ENCODE data around the gene ZCCHC7.
"Not testable (repeated sequence)": the region's sequence is repeated elsewhere in the genome, so short reads cannot be mapped to it uniquely, and the experiment has no call there.

The ZCCHC7 gene

DNA sequence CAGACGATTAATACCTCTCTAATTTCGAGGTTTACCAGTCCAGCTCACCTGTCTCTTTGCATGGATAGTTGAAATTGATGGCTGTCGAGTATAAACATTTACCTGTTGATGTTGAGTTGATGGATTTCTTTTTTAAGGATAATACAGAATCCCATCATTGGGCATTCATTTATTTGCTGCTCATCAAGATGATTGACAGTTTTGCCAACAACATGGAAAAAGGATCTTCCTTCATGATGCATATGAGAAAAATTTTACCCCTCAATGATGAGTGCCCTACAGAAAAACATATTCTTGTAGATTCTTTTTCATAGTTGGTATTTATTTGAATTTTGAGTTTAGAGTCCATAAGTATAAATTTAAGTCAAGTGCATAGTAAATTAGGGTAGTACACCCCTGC lies 59.2 kb downstream of the ZCCHC7 start:
- DNase-seq, result no peak

DNA sequence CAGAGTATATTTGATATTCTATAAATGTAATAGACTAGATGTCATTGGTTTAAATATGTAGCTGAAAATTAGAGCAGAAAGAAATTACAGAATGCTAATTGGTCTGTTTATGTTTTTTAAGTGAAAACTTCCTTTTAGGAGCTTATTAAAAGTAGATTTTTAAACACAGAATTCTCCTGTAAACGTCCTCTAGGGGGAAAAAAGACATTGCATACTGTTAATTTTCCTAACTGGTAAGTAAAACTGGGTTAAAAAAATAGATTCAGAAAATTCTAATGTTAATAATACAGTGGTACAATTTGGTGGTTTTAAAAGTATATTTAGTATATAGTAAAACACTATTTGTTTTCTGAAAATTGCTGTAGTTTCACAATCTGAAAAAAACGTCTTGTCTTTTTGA lies 59.8 kb downstream of the ZCCHC7 start:
- DNase-seq, result no peak

DNA sequence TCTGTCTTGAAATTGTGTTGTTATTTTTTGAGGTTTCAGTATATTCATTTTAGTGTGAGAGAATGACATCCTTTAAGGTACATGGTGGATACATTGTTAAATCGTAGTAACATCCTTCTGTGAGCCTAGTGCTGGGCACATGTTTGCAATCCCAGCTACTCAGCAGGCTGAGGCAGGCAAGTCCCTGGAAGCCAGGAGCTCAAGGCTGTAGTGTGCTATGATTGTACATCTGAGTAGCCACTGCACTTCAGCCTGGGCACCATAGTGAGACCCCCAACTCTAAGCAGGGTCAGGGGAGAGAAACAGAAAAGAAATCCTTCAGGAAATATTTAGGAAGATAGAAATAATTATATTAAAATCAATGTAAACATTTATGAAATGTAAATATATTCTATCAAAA lies 62.3 kb downstream of the ZCCHC7 start:
- no peak for DNase-seq

DNA sequence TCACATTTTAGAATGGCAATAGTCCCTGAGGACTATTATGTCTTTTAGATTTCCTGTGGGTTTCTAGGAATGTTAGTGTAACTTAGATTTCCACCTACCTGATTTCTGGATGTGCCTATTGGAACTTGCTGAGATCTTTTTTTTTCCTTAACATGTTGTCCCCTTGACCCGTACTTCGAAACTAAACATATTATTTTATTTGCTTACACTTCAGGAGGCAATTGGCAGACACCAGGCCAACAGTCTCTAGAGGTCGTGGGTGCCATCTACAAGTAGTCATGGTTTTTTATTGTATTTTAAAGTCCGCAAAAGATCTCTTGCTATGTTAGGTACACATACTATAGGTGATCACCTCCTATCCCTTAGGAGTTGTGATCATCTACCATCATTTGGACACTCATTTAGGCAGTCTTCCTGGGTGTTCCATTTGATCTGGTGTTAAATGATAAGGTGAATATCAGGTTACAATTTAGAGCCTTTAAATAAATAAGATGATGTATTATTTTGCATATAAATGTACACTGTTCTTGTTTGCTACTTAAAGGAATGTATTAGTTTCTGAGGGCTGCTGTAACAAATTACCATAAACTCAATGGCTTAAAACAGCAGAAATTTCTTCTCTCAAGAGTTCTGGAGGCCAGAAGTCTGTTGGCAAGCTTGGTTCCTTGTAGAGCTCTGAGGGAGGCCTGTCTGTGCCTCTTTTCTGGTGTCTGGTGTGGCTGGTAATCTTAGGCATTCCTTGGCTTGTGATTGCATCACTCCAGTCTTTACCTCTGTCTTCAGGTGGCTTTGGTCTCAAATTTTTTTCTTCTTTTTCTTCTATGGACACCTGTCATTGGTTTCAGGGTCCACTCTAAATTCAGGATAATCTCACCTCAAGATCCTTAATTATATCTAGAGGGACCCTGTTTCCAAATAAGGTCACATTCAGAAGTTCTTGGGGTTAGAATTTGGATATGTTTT lies 64.8 kb downstream of the ZCCHC7 start:
- no peak for DNase-seq

DNA sequence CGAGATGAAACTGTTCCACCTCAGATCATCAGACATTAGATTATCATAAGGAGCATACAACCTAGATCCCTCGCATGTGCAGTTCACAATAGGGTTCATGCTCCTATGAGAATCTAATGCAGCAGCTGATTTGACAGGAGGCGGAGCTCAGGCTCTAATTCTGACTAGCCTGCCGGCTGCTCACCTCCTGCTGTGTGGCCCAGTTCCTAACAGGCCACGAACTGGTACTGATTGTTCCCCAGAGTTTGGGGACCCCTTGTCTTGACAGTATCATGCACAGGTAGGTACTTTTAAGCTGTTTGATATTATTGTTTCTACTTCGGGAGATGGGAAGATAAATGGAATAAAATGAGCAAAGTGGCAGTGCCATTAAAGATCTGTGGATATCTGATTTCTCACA lies 66.9 kb downstream of the ZCCHC7 start:
- DNase-seq, result no peak

DNA sequence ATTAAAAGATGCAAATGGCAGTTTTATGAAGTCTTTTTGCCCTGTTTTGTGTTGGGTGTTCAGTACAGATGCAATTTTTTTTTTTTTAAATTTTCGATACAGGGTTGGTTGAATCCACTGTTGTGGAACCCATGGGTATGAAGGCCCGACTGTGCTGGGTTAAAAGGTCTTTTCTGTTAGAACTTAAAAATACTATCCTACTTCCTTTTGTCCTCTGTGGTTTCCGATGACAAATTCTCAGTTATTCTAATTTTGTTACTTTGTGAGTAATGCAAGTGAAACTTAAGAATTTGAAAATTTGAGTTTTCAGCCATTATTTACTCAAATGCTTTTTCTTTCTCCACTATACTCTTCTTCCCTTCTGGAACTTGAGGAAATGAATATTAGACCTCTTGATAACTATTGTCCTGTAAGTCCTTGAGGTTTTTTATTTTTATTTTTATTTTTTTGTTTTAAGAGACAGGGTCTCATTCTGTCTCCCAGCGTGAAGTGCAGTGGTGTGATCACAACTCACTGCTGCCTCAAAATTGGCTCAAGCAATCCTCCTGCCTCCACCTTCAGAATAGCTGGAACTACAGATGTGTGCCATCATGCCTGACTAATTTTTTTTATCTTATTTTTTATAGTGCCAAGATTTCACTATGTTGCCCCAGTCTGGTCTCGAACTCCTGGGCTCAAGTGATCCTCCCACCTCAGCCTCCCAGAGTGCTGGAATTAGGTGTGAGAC lies 67.5 kb downstream of the ZCCHC7 start:
- DNase-seq, result no peak

DNA sequence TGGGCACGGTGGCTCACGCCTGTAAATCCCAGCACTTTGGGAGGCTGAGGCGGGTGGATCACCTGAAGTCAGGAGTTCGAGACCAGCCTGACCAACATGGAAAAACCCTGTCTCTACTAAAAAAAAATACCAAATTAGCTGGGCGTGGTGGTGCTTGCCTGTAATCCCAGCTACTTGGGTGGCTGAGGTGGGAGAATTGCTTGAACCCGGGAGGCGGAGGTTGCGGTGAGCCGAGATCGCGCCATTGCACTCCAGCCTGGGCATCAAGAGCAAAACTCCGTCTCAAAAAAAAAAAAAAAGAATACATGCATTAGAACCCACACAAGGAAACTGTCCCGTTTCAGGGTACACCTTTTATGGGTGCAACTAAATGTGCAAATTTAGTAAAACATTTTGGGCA lies 70.4 kb downstream of the ZCCHC7 start:
- not testable (repeated sequence) for DNase-seq

DNA sequence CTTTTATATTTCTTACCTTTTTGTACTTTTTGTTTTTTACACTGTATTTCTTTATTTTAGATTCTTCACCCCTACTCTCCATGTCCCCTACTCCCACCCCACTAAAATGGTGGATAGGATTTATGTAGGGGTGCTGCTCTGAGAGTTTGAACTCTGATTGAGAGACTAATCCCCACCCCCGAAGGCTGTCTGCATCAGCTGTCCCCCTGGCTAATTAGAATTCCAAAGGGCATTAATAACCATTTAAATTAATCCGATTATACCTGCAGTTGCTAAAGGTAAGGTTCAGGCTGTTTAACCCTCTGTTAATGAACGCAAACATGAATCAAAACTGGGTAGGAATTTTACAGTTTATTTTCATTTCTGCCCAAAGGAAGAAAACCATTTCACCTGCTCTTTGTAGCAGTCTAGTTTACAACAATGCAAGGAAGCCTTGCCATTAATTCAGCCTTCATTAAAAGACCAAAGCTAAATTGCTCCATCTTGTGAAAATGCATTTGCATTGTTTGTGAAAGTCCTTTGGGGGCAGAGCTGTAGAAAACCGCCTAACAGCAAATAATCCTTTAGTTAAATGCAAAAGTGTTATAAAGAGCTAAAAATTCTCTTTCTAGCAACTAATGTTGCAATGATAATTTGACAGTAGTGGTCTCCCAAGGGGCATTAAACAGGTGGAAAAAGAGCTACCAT lies 71.2 kb downstream of the ZCCHC7 start:
- DNase-seq, result no peak

DNA sequence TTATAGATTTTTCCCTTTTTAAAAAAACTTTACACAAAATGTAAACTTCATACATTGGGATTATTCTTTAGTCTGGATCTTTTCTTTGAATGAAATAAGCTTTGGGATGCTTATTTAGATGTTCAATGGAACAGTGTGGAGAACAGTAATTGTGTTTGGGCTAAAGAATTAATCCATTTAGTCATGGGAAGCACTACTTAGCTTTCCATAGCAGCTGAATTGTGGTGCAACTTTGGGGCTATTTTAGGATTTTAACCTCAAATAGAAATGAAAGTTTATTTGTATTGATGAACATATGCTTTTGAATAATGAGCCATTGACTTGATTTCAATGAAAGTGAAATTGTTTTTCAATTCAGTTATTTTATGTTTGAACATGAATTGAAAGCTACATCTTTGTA lies 72.4 kb downstream of the ZCCHC7 start:
- DNase-seq, result no peak

DNA sequence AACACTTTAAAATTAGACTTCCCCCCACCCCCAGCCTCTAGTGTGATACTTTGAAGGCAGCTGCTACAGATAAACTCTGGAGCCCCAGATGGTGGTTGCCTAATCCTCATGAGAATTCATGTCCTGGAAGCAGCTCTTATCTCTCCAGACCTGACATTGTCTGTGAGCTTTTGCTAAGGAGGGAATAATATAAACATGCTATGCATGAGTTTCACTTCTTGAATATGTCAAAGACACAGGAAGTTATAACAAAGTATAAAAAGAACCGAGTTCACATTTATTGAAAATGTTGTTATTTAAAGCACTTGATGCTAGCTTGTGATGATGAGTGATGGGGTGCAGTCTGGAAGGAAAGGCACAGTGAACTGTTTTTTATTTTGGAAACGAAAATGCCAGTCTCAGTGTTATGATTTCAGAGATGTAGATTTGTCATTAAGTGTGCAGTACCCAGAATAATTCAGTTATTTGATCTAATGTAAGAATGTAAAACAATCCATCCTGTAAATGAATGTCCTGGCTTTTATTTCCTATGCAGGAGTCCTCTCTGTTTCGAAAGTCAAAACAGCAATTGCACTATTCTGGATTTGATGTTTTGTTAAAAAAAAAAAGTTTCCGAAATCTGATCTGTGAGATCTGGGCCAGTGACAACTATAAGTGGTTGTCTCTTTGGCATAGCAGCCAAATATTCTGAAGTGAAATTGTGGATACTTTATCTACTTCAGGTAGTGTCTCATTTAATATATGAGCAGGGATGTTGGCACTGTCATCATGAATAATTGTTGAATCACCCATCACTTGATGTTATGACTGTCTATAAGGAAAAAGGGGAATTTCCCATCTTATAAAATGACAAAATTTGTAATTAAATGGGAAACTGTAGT lies 77.0 kb downstream of the ZCCHC7 start:
- DNase-seq, result no peak

DNA sequence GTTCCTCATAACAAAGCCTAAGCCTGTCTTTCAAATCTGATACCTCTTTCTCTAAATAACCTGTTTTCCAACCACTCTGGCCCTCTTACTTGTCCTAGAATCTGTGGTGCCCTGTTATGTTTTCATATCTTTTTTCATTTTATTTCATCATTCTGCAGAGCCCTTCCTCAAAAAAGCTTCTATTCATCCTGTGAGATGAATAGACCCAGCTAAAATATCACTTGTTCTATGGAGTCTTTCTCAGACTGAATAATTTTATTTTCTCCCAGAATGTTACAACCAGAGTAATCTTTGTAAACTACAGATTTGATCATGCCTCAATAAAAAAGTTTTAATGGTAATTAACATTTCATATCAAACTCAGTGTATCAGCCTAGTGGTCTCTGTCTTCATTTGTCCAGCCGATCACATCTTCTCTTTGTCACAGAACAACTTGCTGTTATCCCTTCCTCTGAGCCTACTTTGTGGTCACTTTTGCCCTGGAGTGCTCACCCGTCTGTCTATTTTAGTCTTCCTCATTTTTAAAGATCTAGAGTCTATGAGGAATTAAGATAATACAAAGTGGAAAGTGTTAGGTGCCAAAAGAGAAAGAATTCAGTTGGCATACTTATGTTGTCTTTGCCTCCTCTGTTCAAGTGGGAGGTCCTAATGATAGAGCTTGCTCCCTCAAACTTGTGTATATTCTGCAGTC lies 77.8 kb downstream of the ZCCHC7 start:
- no peak for DNase-seq

DNA sequence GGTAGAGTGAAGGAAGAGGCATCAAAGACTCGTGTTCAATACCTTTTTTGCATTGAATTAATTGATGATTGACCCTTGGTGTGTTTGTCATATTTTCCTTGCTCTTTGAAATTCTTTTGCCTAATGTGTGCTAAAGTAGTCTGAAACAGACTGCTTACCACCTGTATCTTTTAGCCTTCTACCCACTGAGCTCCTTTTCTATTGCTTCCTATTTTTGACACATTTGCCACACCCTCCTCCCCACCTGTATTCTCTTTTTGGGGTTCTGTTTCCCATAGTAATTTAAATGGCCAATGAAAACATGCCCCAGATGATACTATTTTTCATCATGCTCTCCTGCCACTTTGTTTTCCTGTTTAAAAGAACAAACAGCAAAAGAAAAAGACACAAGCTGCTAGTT lies 78.5 kb downstream of the ZCCHC7 start:
- no peak for DNase-seq

DNA sequence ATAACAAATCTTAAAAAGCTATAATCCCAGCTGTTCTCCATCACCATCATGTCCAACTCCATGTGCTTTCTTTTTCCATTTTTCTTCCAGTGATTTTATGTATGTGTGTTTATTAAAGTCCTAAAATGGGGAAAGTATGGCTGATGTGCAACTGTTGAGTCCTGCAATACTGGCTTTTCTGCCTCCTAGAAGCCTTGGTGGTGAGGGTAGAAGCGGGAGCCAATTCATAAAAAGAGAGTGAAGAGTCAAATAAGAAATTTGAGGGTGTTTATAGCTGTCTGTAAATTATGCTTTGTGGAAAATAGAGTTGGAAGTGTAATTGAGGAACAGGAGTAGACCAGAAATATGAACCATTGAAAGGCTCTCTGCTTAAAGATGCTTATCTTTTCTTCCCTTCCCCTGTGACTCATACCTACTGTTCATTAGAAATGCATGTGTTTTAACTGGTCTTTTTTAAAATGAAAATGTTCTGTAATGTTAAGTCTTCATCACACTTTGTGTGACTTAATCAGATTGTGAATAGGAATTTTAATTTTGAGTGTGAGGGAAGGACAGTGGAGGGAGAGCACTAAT lies 80.1 kb downstream of the ZCCHC7 start:
- DNase-seq, result no peak

DNA sequence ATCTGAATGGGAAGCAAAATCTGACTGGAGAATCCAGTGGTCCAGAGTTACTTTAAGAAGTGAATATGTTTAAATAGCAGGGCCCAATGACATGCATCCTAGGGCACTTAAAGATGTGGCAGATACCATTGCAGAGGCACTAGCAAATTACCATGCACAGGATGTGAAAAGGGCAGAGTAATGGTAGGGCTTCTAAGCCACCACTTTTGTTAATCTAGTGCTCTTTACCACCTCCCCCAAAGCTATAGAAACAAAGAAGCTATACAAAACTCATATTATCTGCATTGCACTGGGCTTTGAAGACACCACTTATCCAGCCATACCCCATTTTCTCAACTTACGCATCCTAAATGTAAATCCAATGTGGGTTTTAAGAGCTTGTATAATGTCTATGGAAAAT lies 81.2 kb downstream of the ZCCHC7 start:
- no peak for DNase-seq

DNA sequence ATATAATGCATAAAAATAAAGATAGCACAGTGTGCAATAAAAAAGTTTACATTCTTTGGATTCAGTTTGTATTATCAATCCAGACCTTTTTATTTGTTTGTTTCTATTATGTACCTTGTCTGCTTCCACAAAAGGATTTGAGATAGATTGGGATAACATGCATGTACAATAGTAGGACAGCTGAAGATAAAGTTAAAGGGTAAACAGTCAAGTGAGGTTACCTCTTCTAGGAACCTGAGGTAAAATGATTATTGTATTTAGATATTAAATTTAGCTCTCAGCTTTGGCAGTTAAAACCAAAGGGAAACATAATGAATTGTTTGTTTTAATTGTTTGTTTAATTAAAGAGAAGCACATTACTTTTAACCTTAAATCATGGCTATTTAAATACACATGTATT lies 81.7 kb downstream of the ZCCHC7 start:
- no peak for DNase-seq

DNA sequence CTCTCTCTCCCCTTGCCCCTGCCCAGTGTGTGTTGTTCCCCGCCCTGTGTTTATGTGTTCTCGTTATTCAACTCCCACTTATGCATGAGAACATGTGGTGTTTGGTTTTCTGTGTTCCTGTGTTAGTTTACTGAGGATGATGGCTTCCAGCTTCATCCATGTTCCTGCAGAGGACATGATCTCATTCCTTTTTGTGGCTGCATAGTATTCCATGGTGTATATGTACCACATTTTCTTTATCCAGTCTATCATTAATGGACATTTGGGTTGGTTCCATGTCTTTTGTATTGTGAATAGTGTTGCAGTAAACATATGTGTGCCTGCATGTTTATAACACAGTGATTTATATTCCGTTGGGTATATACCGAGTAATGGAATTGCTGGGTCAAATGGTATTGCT lies 83.1 kb downstream of the ZCCHC7 start:
- DNase-seq, result not testable (repeated sequence)

DNA sequence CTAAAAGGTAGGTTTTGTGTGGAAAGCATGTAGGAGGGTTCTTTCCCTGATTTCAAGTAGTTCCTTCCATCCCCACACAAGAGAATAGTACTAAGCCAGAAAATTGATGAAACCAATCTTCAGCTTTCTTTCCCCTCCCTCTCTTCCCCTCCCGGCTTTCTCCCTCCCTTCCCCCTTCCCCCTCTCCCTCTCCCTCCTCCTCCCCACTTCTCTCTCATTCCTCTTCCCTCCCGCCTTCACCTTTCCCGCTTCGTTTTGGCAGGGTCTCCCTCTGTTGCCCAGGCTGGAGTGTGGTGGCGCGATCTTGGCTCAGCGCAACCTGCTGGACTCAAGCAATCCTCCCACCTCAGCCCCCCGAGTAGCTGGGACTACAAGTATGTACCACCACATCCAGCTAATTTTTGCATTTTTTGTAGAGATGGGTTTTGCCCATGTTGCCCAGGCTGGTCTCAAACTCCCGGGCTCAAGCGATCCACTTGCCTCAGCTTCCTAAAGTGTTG lies 85.8 kb downstream of the ZCCHC7 start:
- DNase-seq, result no peak

DNA sequence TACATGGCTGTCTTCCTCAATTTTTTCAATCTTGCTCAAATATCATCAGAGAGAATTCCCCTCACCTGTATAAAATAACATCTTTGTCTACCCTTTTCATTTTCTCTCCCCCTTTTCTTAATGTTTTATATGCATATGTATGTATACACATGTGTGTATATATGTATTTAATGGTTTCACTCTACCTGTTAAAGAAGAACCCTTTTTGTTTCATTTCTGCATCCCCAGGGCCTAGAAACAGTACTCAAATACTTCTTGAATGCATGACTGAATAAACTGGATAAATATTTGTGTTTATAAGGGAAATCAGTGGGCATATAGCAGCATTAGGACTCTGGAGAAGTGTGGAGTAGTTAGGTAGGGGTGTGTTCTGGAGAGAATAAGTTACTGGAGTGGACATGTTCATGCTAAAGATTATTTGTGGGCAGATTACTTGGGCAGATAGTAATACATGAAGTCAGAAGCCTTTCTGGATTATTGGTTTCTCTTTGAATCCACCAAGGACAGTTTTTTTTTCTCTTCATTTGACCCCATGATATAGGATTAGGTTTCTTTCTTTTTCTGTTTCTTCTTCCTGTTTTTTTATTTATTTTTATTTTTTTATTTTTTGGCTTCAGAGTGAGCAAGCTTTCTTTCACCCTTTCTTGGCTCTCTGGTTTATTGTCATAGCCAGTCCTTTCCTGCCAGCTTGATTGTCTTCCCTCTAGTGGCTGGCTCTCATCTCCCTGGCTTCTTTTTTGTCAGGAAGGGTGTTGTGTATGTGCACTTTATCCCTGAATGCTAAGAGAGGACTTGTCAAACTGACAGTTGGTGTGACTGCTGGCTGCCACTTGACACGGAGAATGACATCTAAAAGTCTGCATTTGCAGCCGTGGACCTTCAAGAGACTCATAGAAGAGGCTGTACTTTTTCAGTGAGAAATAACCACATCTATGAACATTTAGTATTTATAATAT lies 89.3 kb downstream of the ZCCHC7 start:
- DNase-seq, result no peak

DNA sequence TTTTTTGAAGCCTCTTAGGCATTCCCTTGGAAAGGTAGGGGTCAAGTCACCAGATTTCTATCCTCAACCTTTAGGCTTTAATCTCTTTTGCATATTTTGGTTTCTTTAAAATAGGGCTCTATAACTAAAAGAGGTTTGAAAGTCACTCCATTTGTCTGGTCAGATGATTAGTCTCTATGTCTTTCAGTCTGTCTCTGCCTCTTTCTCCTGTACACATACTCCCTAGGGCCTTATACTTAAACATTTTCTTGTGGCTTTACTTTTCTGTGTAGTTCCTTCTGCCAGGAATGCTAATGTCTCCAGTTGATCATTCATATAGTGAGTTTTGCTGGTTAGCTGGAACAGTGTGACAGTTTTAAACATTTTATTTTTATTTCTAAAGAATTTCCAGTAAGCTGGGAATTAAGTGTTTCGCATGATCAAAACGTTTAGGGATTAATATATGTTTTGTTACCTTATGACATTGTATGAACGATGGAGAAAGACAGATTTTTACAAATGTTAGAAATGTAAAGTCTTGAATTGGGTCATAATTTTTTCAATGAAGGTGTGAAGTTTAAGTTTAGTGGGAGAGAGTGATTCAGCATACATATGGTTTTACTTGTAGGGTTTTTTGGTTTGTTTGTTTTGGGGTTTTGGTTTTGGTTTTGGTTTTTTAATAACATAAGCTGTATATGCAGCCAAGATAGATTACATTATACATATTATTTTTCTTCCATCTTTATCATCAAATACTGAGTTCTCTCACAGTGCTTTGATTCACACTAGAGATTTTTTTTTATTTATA lies 90.6 kb downstream of the ZCCHC7 start:
- DNase-seq, result no peak

Data from DMS79 (cell line).